ENCODE data around the gene ASL.
"Not testable (repeated sequence)": the region's sequence is repeated elsewhere in the genome, so short reads cannot be mapped to it uniquely, and the experiment has no call there.

ASL gene

DNA sequence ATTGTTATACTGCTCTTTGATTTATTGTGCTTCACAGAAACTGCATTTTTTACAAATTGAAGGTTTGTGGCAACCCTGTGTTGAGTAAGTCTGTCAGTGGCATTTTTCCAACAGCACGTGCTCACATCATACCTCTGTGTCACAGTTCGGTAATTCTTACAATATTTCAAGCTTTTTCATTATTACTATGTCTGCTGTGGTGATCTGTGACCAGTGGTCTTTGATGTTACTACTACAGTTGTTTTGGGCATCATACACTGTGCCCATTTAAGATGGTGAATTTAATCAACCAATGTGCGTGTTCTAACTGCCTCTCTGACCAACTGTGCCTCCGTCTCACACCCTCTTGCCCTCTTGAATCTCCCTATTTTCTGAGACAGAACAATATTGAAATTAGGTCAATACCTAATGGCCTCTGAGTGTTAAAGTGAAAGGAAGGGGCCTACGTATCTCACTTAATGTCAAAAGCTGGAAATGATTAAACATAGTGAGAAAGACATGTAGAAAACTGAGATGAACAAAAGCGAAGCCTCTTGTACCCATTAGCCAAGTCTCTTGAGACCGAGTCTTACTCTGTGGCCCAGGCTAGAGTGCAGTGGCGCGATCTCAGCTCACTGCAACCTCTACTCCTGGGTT lies 20.2 kb upstream of the ASL start:
- Histone ChIP-seq H3K27me3 (ENCODE audit: insufficient read depth, poor library complexity, severe bottlenecking) (no peaks in the 10 kb centered on the region), H3K4me3 (ENCODE audit: severe bottlenecking) (no peak overlapping the region), H3K27ac (ENCODE audit: poor library complexity, severe bottlenecking) (no peak overlapping the region), H3K4me1 (ENCODE audit: insufficient read depth, poor library complexity, severe bottlenecking) (peaks cover 11% of the 10 kb centered on the region), H3K36me3 (ENCODE audit: low read depth) (no peaks in the 10 kb centered on the region), H3K9me3 (ENCODE audit: severe bottlenecking) (no peaks in the 10 kb centered on the region)
- ATAC-seq (ENCODE audit: low read depth) (no peak), DNase-seq (ENCODE audit: low spot score) (no peak)
- TF ChIP-seq, protein P1, sequence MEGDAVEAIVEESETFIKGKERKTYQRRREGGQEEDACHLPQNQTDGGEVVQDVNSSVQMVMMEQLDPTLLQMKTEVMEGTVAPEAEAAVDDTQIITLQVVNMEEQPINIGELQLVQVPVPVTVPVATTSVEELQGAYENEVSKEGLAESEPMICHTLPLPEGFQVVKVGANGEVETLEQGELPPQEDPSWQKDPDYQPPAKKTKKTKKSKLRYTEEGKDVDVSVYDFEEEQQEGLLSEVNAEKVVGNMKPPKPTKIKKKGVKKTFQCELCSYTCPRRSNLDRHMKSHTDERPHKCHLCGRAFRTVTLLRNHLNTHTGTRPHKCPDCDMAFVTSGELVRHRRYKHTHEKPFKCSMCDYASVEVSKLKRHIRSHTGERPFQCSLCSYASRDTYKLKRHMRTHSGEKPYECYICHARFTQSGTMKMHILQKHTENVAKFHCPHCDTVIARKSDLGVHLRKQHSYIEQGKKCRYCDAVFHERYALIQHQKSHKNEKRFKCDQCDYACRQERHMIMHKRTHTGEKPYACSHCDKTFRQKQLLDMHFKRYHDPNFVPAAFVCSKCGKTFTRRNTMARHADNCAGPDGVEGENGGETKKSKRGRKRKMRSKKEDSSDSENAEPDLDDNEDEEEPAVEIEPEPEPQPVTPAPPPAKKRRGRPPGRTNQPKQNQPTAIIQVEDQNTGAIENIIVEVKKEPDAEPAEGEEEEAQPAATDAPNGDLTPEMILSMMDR (IDR thresholded peaks at IDR 0.05; ENCODE audit: poor library complexity, severe bottlenecking) = no peak

- DNase-seq (ENCODE audit: low spot score) = no peak
- no peaks in the 10 kb centered on the region for H3K9me3 ChIP-seq (ENCODE audit: severe bottlenecking)
- TF ChIP-seq, protein P1 (IDR thresholded peaks at IDR 0.05; ENCODE audit: poor library complexity, severe bottlenecking) = no peak
- H3K27ac ChIP-seq (ENCODE audit: poor library complexity, severe bottlenecking) = no peak overlapping the region
- H3K27me3 ChIP-seq (ENCODE audit: insufficient read depth, poor library complexity, severe bottlenecking) = no peaks in the 10 kb centered on the region
- H3K4me1 ChIP-seq (ENCODE audit: insufficient read depth, poor library complexity, severe bottlenecking) = no peaks in the 10 kb centered on the region
- H3K36me3 ChIP-seq (ENCODE audit: low read depth) = no peaks in the 10 kb centered on the region
- no peak for ATAC-seq (ENCODE audit: low read depth)
- no peak overlapping the region for H3K4me3 ChIP-seq (ENCODE audit: severe bottlenecking)
Measured at GRCh38 chr7:66060796-66061195, 14.8 kb upstream of the ASL start.

GRCh38 chr7:66069732-66070131 lies 5.9 kb upstream of the ASL start:
- Histone ChIP-seq H3K4me1 (ENCODE audit: insufficient read depth, poor library complexity, severe bottlenecking) (no peaks in the 10 kb centered on the region), H3K27ac (ENCODE audit: poor library complexity, severe bottlenecking) (no peak overlapping the region), H3K36me3 (ENCODE audit: low read depth) (no peaks in the 10 kb centered on the region), H3K4me3 (ENCODE audit: severe bottlenecking) (no peak overlapping the region), H3K9me3 (ENCODE audit: severe bottlenecking) (peaks cover 1% of the 10 kb centered on the region), H3K27me3 (ENCODE audit: insufficient read depth, poor library complexity, severe bottlenecking) (no peaks in the 10 kb centered on the region)
- DNase-seq (ENCODE audit: low spot score) (no peak), ATAC-seq (ENCODE audit: low read depth) (no peak)
- TF ChIP-seq, protein P1 (IDR thresholded peaks at IDR 0.05; ENCODE audit: poor library complexity, severe bottlenecking) = no peak

DNA sequence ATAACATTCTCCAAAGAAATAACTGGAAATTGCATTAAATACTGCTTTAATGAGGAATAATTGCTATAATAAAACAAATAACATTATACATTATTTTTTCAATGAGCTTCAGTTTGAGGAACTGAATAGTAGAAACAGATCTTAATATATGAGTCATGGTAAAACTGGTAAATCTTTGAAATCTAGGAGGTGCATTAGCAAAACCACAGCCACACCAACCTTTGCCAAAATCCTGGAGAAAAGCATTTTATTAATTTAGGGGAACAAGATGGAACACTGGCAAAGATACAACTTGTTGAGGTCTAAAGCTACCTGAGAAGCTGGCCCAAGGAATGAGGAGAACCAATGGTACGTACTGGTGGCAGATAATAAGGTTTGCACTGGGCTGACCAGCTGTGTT lies 5.4 kb upstream of the ASL start:
- H3K4me1 ChIP-seq (ENCODE audit: insufficient read depth, poor library complexity, severe bottlenecking) = no peaks in the 10 kb centered on the region
- TF ChIP-seq, protein P1 (IDR thresholded peaks at IDR 0.05; ENCODE audit: poor library complexity, severe bottlenecking) = no peak
- H3K9me3 ChIP-seq (ENCODE audit: severe bottlenecking) = peaks cover 1% of the 10 kb centered on the region
- no peak overlapping the region for H3K4me3 ChIP-seq (ENCODE audit: severe bottlenecking)
- H3K27me3 ChIP-seq (ENCODE audit: insufficient read depth, poor library complexity, severe bottlenecking) = no peaks in the 10 kb centered on the region
- ATAC-seq (ENCODE audit: low read depth) (no peak), DNase-seq (ENCODE audit: low spot score) (no peak)
- no peaks in the 10 kb centered on the region for H3K36me3 ChIP-seq (ENCODE audit: low read depth)
- no peak overlapping the region for H3K27ac ChIP-seq (ENCODE audit: poor library complexity, severe bottlenecking)

GRCh38 chr7:66072208-66072607 lies 3.4 kb upstream of the ASL start:
- not testable (repeated sequence) for H3K36me3 ChIP-seq (ENCODE audit: low read depth); DNase-seq (ENCODE audit: low spot score); H3K9me3 ChIP-seq (ENCODE audit: severe bottlenecking); H3K27me3 ChIP-seq (ENCODE audit: insufficient read depth, poor library complexity, severe bottlenecking); H3K4me3 ChIP-seq (ENCODE audit: severe bottlenecking); H3K27ac ChIP-seq (ENCODE audit: poor library complexity, severe bottlenecking); H3K4me1 ChIP-seq (ENCODE audit: insufficient read depth, poor library complexity, severe bottlenecking); ATAC-seq (ENCODE audit: low read depth)
- TF ChIP-seq, protein P1 (IDR thresholded peaks at IDR 0.05; ENCODE audit: poor library complexity, severe bottlenecking) = peak; percentile 28
